HEK293 (cell line): ENCODE measurements around the gene WDR82.

Source experiments
- MYNN ChIP-seq: fragments of 450-650 bp; formaldehyde crosslinking; IDR thresholded peaks from 2 replicates; pipeline ENCODE4 v1.5.1; 2016; ENCODE audit warnings: missing biosample characterization, missing genetic modification characterization, borderline replicate concordance
- ZNF776 ChIP-seq: fragments of 450-650 bp; formaldehyde crosslinking; IDR thresholded peaks from 2 replicates; pipeline ENCODE4 v1.5.0; 2017; ENCODE audit warnings: missing biosample characterization, missing genetic modification characterization, borderline replicate concordance
- TF ChIP-seq, protein P1 (sequence below): fragments of 450-650 bp; formaldehyde crosslinking; IDR thresholded peaks from 2 replicates; pipeline ENCODE4 v1.5.1; 2016; ENCODE audit warnings: missing biosample characterization, missing genetic modification characterization, borderline replicate concordance
- TF ChIP-seq, protein P2 (sequence below): fragments of 450-650 bp; formaldehyde crosslinking; IDR thresholded peaks from 2 replicates; pipeline ENCODE4 v1.5.1; 2016; ENCODE audit warnings: missing biosample characterization, missing genetic modification characterization

DNA sequence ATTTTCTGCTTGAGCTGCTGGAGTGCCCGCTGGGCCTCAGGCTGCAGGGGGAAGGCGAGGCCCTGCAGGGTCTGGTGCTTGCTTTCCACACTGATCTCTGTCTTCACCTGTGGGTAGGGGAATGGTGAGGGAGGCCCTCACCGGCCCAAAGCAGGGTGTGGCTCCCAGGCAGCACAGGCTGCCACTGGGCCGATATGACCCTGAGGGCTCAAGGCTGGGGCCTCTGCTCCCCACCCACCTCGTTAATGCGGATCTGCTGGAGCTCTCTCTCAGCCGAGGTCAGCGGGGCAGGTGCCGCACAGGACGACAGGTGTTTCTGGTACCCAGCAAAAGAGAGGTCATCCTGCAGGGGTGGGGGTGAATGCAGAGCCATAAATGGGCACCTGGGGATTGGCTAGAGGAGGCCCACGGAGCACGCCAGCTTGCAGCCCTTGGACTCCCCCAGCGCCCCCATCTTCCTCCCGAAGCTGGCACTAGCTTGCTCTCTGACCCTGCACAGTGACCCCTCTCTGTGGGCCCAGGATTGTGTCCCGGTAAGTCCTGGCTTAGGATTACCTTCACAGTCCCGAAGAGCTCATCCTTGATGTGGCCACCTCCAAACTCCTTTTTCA, 47.5 kb downstream of the WDR82 start:
- TF ChIP-seq, protein P1, sequence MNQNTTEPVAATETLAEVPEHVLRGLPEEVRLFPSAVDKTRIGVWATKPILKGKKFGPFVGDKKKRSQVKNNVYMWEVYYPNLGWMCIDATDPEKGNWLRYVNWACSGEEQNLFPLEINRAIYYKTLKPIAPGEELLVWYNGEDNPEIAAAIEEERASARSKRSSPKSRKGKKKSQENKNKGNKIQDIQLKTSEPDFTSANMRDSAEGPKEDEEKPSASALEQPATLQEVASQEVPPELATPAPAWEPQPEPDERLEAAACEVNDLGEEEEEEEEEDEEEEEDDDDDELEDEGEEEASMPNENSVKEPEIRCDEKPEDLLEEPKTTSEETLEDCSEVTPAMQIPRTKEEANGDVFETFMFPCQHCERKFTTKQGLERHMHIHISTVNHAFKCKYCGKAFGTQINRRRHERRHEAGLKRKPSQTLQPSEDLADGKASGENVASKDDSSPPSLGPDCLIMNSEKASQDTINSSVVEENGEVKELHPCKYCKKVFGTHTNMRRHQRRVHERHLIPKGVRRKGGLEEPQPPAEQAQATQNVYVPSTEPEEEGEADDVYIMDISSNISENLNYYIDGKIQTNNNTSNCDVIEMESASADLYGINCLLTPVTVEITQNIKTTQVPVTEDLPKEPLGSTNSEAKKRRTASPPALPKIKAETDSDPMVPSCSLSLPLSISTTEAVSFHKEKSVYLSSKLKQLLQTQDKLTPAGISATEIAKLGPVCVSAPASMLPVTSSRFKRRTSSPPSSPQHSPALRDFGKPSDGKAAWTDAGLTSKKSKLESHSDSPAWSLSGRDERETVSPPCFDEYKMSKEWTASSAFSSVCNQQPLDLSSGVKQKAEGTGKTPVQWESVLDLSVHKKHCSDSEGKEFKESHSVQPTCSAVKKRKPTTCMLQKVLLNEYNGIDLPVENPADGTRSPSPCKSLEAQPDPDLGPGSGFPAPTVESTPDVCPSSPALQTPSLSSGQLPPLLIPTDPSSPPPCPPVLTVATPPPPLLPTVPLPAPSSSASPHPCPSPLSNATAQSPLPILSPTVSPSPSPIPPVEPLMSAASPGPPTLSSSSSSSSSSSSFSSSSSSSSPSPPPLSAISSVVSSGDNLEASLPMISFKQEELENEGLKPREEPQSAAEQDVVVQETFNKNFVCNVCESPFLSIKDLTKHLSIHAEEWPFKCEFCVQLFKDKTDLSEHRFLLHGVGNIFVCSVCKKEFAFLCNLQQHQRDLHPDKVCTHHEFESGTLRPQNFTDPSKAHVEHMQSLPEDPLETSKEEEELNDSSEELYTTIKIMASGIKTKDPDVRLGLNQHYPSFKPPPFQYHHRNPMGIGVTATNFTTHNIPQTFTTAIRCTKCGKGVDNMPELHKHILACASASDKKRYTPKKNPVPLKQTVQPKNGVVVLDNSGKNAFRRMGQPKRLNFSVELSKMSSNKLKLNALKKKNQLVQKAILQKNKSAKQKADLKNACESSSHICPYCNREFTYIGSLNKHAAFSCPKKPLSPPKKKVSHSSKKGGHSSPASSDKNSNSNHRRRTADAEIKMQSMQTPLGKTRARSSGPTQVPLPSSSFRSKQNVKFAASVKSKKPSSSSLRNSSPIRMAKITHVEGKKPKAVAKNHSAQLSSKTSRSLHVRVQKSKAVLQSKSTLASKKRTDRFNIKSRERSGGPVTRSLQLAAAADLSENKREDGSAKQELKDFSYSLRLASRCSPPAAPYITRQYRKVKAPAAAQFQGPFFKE (tag by site-specific recombination), result no peak
- TF ChIP-seq ZNF776 (tag by site-specific recombination) (no peak), MYNN (no peak)
- TF ChIP-seq, protein P2, sequence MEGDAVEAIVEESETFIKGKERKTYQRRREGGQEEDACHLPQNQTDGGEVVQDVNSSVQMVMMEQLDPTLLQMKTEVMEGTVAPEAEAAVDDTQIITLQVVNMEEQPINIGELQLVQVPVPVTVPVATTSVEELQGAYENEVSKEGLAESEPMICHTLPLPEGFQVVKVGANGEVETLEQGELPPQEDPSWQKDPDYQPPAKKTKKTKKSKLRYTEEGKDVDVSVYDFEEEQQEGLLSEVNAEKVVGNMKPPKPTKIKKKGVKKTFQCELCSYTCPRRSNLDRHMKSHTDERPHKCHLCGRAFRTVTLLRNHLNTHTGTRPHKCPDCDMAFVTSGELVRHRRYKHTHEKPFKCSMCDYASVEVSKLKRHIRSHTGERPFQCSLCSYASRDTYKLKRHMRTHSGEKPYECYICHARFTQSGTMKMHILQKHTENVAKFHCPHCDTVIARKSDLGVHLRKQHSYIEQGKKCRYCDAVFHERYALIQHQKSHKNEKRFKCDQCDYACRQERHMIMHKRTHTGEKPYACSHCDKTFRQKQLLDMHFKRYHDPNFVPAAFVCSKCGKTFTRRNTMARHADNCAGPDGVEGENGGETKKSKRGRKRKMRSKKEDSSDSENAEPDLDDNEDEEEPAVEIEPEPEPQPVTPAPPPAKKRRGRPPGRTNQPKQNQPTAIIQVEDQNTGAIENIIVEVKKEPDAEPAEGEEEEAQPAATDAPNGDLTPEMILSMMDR, result no peak
